K562 (cell line): Measurements from ENCODE around the gene PRKAR1B. TPM values are rescaled to one million over a fixed set of nuclear protein-coding genes. Genes with fewer than 3 reads are reported as not detected.

Experiments used
- ATAC-seq: fragments of 200-7000 bp; cut with Tn5 transposase; 3 replicates; pipeline ENCODE4 v1.9.1; 2020; ENCODE audit warnings: moderate library complexity
- BruUV-seq: library from RNA; stranded (reverse); fragments of 400-500 nt; replicated peaks from 2 replicates; lab custom pipeline; 2021; lab: Mats Ljungman, UMichigan
- CTCF ChIA-PET: fragments of 300-600 bp; formaldehyde crosslinking; extraction: SDS; loops from one replicate; lab custom pipeline; 2021; ENCODE audit warnings: low intra/inter-chr PET ratio; lab: Yijun Ruan, JAX
- POLR2A ChIA-PET: fragments of 300-600, 350-650 bp; sonication (Branson Sonifier 250); formaldehyde crosslinking; extraction: SDS; loops from one replicate; lab custom pipeline; 2021; ENCODE audit warnings: antibody characterized with exemption, inconsistent platforms; lab: Yijun Ruan, JAX
- DNase-seq, 4 experiments: peaks; one replicate each; pipeline versions ENCODE4 v3.0.0 to v3.0.0-alpha.2; 2011 to 2018; ENCODE audit warnings: low spot score in 3 of 4, mixed read lengths in 3 of 4; ENCODE audit errors: extremely low read depth in 1 of 4
- FAIRE-seq: peaks from 2 replicates; lab custom pipeline; 2011; peaks lifted over from hg19 to GRCh38; lab: Jason Lieb, UNC
- H2AFZ ChIP-seq: 2 replicates; pipeline ENCODE4 v1.6.0; 2011; ENCODE audit warnings: low read depth, low read length, control low read depth, inconsistent platforms
- H3K27ac ChIP-seq: fragments of 200-600 bp; 3 replicates; pipeline ENCODE4 v1.8.0; 2011; ENCODE audit warnings: low read depth, mild to moderate bottlenecking, control low read depth, inconsistent platforms, low read length, moderate library complexity, mixed read lengths; ENCODE audit errors: extremely low read depth
- H3K27me3 ChIP-seq, 2 experiments: fragments of 300-600 bp in 1 of 2; 2 replicates in 1 of 2; 3 replicates in 1 of 2; pipeline versions ENCODE4 v1.6.0 to v1.8.0; 2011; ENCODE audit warnings: inconsistent platforms in 2 of 2, low read length in 2 of 2, mild to moderate bottlenecking in 1 of 2, mixed read lengths in 1 of 2, moderate library complexity in 1 of 2; ENCODE audit not compliant: control insufficient read depth in 2 of 2, insufficient read depth in 2 of 2
- H3K36me3 ChIP-seq: fragments of 300-600 bp; 3 replicates; pipeline ENCODE4 v1.8.0; 2011; ENCODE audit warnings: mild to moderate bottlenecking, low read length, inconsistent platforms; ENCODE audit not compliant: control insufficient read depth, insufficient read depth
- H3K4me1 ChIP-seq, 2 experiments: fragments of 200-600 bp in 1 of 2; replicated peaks in 1 of 2; 2 replicates in 1 of 2; 3 replicates in 1 of 2; pipeline versions ENCODE4 v1.5.1 to v1.8.0; 2011; ENCODE audit warnings: inconsistent platforms in 2 of 2, low read length in 2 of 2, mild to moderate bottlenecking in 1 of 2, mixed read lengths in 1 of 2, moderate library complexity in 1 of 2; ENCODE audit not compliant: control insufficient read depth in 2 of 2, insufficient read depth in 2 of 2
- H3K4me2 ChIP-seq: 2 replicates; pipeline ENCODE4 v1.6.1; 2011; ENCODE audit warnings: low read length, control low read depth, inconsistent platforms, mixed read lengths; ENCODE audit not compliant: insufficient read depth
- H3K4me3 ChIP-seq: fragments of 200-600 bp; sonication (generic), shearing (Covaris generic); 2 replicates; pipeline ENCODE4 v1.5.1; 2016; ENCODE audit warnings: control low read depth, inconsistent platforms
- H3K79me2 ChIP-seq: fragments of 200-600 bp; 3 replicates; pipeline ENCODE4 v1.8.0; 2011; ENCODE audit warnings: low read length, inconsistent platforms; ENCODE audit not compliant: control insufficient read depth, insufficient read depth
- H3K9ac ChIP-seq, 2 experiments: 2 replicates each; pipeline versions ENCODE4 v1.6.0 to v1.6.1; 2011; ENCODE audit warnings: low read depth in 2 of 2, low read length in 2 of 2, control low read depth in 1 of 2, inconsistent platforms in 1 of 2, mild to moderate bottlenecking in 1 of 2, mixed read lengths in 1 of 2; ENCODE audit not compliant: insufficient read depth in 1 of 2
- H3K9me1 ChIP-seq: one replicate; pipeline ENCODE4 v1.6.0; 2011; ENCODE audit warnings: inconsistent platforms, mild to moderate bottlenecking, low read length, moderate library complexity; ENCODE audit not compliant: control insufficient read depth, insufficient read depth
- H3K9me3 ChIP-seq: replicated peaks from 2 replicates; pipeline ENCODE4 v1.5.1; 2011; ENCODE audit warnings: low read depth, low read length, inconsistent platforms; ENCODE audit not compliant: control insufficient read depth, insufficient read depth
- H4K20me1 ChIP-seq: replicated peaks from 2 replicates; pipeline ENCODE4 v1.6.1; 2011; ENCODE audit warnings: low read length, inconsistent platforms, mixed read lengths; ENCODE audit not compliant: control insufficient read depth, insufficient read depth
- ARID1B ChIP-seq: fragments of 450-650 bp; IDR thresholded peaks from 2 replicates; pipeline ENCODE4 v1.6.1; 2016; ENCODE audit warnings: antibody characterized with exemption, mild to moderate bottlenecking, inconsistent platforms
- CBX3 ChIP-seq, 2 experiments: IDR thresholded peaks; 1 replicate in 1 of 2; 2 replicates in 1 of 2; pipeline ENCODE4 v1.6.1; 2012; ENCODE audit warnings: inconsistent platforms in 2 of 2, low read length in 2 of 2, borderline replicate concordance in 1 of 2, control low read depth in 1 of 2
- PHTF2 ChIP-seq: fragments of 250-450 bp; sonication (Bioruptor Pico); IDR thresholded peaks from 2 replicates; pipeline ENCODE4 v1.5.0; 2021; ENCODE audit warnings: mild to moderate bottlenecking
- SLC30A9 ChIP-seq: fragments of 250-450 bp; sonication (Bioruptor Pico); IDR thresholded peaks from 2 replicates; pipeline ENCODE4 v1.8.0; 2022; ENCODE audit warnings: mild to moderate bottlenecking, moderate library complexity
- TRIM24 ChIP-seq, 2 experiments: fragments of 450-650 bp; IDR thresholded peaks; 2 replicates each; pipeline ENCODE4 v1.6.1; 2016
- ZFP1 ChIP-seq: fragments of 450-650 bp; formaldehyde crosslinking; IDR thresholded peaks from 2 replicates; pipeline ENCODE4 v1.4.0; 2020; ENCODE audit warnings: mild to moderate bottlenecking, mixed read lengths
- WGBS: fragments of 100-300 bp; shearing (Covaris generic); methylation state at CpG from one replicate; pipeline ENCODE4 v1.1.6; 2016; ENCODE audit warnings: low coverage, mixed read lengths; ENCODE audit not compliant: insufficient coverage; ENCODE audit errors: missing lambda C conversion rate; 5-methylcytosine and 5-hydroxymethylcytosine counted together
- in situ Hi-C: fragments of 300-500 bp; cut with MboI; formaldehyde crosslinking; loops from 4 replicates; pipeline ENCODE4 v1.15.0; 2018; ENCODE audit warnings: inconsistent platforms, mixed read lengths
- intact Hi-C: fragments of 100-400 bp; cut with micrococcal nuclease; formaldehyde crosslinking; loops from 2 replicates; pipeline ENCODE4 v1.14.2; 2022
- polyA plus RNA-seq, 8 experiments: library from polyadenylated mRNA; depleted of rRNA in 4 of 8; stranded (reverse) in 5 of 8; unstranded in 3 of 8; fragments of >200 nt; fragmentation: Nextera tagmentation in 2 of 8; fragmentation: Illumina TruSeq in 1 of 8; extraction: Ambion mirVana in 2 of 8; extraction: Trizol in 1 of 8; gene quantifications; 2 replicates each; pipeline versions ENCODE4 v1.2.1 to v1.2.3, GENCODE V29; 2011 to 2014; ENCODE audit warnings: inconsistent platforms in 1 of 8, missing spikeins in 1 of 8
- total RNA-seq, 7 experiments: library from RNA; depleted of rRNA in 6 of 7; stranded (reverse); fragments of >200 nt in 6 of 7; fragmentation: Illumina TruSeq in 2 of 7; extraction: Trizol in 2 of 7; gene quantifications; 2 replicates each; pipeline versions ENCODE4 v1.2.1 to v1.2.3, GENCODE V29; 2011 to 2021; ENCODE audit warnings: low replicate concordance in 1 of 7
- TF ChIP-seq, protein P1 (sequence below): fragments of 450-650 bp; IDR thresholded peaks from 2 replicates; pipeline ENCODE4 v1.6.1; 2018; ENCODE audit warnings: mild to moderate bottlenecking, low read depth; ENCODE audit not compliant: partially characterized antibody

The PRKAR1B gene
- total and polyA plus RNA-seq, 9 of the 15 experiments (the other 6 are each of a cell fraction or from before 2014, with no cell fraction given): 0.99 to 30.5 (median 12.7) TPM

DNA sequence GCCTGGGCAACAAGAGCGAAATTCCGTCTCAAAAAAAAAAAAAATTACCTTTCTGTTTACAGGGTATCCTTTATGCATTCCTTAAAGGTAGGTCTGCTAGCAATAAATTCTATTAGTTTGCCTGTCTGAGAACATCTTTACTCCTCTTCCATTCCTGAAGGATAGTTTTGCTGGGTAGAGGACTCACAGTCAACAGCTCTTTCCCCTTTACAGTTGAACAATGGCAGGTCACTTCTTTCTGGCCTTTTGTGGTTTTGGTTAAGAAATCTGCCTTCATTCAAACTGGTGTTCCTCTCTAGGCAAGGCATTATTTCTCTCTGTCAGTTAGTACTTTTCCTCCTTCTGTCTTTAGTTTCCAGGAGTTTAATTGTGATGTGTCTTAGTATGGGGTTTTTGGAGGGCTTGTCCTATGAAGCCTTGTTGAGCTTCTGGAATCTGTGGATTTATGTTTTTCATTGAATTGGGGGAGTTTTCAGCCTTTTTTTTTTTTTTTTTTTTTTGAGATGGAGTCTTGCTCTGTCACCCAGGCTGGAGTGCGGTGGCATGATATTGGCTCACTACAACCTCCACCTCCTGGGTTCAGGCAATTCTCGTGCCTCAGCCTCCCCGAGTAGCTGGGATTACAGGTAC lies 5.3 kb downstream of the PRKAR1B start:
- no peak overlapping the region for H3K27ac ChIP-seq
- H3K4me3 ChIP-seq: no peak overlapping the region
- no peaks in the 10 kb centered on the region for H3K27me3 ChIP-seq
- H3K79me2 ChIP-seq: peaks cover 32% of the 10 kb centered on the region
- ChIA-PET POLR2A (no interaction called here), CTCF (no interaction called here)
- H3K4me1 ChIP-seq: peaks cover 16 to 18% of the 10 kb centered on the region in 2 experiments; a peak in 4 of 5 replicates
- H3K9me1 ChIP-seq: no peaks in the 10 kb centered on the region
- H4K20me1 ChIP-seq: no peaks in the 10 kb centered on the region
- H3K9ac ChIP-seq: no peak overlapping the region
- TF ChIP-seq ARID1B (no peak), ZFP1 (CRISPR knock-in tag) (peak; percentile 97), CBX3 (IDR thresholded peaks at IDR 0.05; ENCODE audit: borderline replicate concordance in 1 of 2, low read length in 2 of 2) (peak in 1 of 2 experiments; percentile 86; a peak in 2 of 3 replicates), TRIM24 (IDR thresholded peaks at IDR 0.05) (peak in 1 of 2 experiments; percentile 55; a peak in 1 of 4 replicates), PHTF2 (CRISPR knock-in tag) (no peak), SLC30A9 (CRISPR knock-in tag) (no peak)
- TF ChIP-seq, protein P1, sequence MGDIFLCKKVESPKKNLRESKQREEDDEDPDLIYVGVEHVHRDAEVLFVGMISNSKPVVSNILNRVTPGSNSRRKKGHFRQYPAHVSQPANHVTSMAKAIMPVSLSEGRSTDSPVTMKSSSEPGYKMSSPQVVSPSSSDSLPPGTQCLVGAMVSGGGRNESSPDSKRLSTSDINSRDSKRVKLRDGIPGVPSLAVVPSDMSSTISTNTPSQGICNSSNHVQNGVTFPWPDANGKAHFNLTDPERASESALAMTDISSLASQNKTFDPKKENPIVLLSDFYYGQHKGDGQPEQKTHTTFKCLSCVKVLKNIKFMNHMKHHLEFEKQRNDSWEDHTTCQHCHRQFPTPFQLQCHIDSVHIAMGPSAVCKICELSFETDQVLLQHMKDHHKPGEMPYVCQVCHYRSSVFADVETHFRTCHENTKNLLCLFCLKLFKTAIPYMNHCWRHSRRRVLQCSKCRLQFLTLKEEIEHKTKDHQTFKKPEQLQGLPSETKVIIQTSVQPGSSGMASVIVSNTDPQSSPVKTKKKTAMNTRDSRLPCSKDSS: peak; percentile 71
- FAIRE-seq (no peak), ATAC-seq (no peak), DNase-seq (no peak)
- H3K4me2 ChIP-seq: no peak overlapping the region
- H3K9me3 ChIP-seq: peaks cover 36% of the 10 kb centered on the region
- WGBS: 99% methylated on average over 5 of the region's 5 CpGs
- in situ Hi-C loops: no loop called here
- no TSS peak for BruUV-seq
- no peak overlapping the region for H2AFZ ChIP-seq
- peaks cover 29% of the 10 kb centered on the region for H3K36me3 ChIP-seq
- intact Hi-C loops: no loop called here
